ENCODE measurements around the gene ACAP3.

DNA sequence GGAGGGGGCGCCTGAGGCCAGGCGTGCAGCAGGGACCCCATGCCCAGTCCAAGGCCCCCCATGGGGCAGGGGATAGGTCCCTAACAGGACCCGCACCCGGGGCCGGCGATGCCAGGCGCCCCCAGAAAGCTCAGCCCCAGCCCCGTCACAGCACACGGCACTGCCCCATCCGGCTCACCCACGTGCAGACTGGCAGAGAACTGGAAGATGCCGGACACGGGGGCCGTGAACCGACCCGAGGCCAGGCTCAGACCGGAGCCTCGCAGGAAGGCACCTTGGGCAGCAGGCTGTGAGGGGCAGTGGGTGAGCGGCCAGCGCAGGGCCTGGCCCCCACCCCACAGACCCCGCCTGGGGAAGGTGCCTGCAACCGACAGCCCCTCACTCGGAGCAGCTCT lies 64.5 kb downstream of the ACAP3 start:
- TF ChIP-seq, protein P1, sequence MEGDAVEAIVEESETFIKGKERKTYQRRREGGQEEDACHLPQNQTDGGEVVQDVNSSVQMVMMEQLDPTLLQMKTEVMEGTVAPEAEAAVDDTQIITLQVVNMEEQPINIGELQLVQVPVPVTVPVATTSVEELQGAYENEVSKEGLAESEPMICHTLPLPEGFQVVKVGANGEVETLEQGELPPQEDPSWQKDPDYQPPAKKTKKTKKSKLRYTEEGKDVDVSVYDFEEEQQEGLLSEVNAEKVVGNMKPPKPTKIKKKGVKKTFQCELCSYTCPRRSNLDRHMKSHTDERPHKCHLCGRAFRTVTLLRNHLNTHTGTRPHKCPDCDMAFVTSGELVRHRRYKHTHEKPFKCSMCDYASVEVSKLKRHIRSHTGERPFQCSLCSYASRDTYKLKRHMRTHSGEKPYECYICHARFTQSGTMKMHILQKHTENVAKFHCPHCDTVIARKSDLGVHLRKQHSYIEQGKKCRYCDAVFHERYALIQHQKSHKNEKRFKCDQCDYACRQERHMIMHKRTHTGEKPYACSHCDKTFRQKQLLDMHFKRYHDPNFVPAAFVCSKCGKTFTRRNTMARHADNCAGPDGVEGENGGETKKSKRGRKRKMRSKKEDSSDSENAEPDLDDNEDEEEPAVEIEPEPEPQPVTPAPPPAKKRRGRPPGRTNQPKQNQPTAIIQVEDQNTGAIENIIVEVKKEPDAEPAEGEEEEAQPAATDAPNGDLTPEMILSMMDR (IDR thresholded peaks at IDR 0.05), result no peak
- TF ChIP-seq POLR2AphosphoS5 (IDR thresholded peaks at IDR 0.05), result no peak

All from prostate gland (tissue), 2 donors.